GM23248 (cell line): ENCODE results near the gene YWHAQ.

ENCODE experiments used
- EZH2 ChIP-seq: fragments of 200-600 bp; sonication (generic); IDR thresholded peaks from 2 replicates; pipeline ENCODE4 v1.6.1; 2018; ENCODE audit warnings: antibody characterized with exemption, mild to moderate bottlenecking; ENCODE audit not compliant: insufficient read depth, poor library complexity, severe bottlenecking
- EZH2phosphoT487 ChIP-seq: fragments of 200-600 bp; sonication (generic); IDR thresholded peaks from 2 replicates; pipeline ENCODE4 v1.6.1; 2018; ENCODE audit warnings: antibody characterized with exemption, moderate library complexity, mild to moderate bottlenecking, low read depth; ENCODE audit not compliant: insufficient read depth

DNA sequence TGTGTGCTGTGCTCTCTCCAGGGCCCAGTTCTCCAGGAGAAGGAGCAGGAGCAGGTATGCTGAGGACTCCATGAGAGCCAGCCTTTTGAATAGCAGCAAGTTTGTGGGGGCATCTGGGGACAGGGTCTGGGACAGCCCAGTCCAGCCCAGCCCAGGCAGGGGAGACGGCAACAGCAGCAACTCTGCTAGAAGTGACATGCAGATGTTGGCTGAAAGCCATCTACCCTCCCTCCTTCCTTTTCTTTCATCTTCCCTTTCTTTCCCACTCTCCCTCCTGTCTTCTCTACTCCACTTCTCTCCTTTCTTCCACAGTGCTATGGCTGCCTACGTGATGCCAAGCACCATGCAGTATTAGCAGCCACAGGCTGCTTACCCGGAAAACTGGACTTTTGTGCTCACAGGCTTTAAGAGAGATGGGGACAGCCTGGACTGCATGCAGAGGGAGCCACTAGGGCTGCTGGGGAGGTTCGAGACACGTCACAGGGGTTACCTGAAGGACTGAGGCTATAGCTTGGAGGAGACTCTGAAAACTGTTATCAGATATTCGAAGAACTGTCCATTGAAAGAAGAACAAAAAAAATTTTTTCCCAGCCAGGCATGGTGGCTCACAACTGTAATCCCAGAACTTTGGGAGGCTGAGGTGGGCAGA is 23.8 kb upstream of the YWHAQ start:
- no peak for TF ChIP-seq EZH2phosphoT487
- TF ChIP-seq EZH2 = no peak
